Tibial nerve (tissue), 3 donors: Measurements from ENCODE around the gene LRRC8E.

Experiments
- CTCF ChIP-seq, 5 experiments: fragments of 200-600 bp in 3 of 5; fragments of 450-650 bp in 2 of 5; sonication (generic) in 3 of 5; IDR thresholded peaks; one replicate each; pipeline ENCODE4 v1.5.1; 2016 to 2019; ENCODE audit warnings: antibody characterized with exemption in 5 of 5, mild to moderate bottlenecking in 3 of 5, moderate library complexity in 2 of 5
- POLR2A ChIP-seq, 2 donors: fragments of 450-650 bp; IDR thresholded peaks; one replicate each; pipeline ENCODE4 v1.6.1; 2017; ENCODE audit warnings: antibody characterized with exemption in 2 of 2, mild to moderate bottlenecking in 2 of 2, moderate library complexity in 2 of 2

- TF ChIP-seq CTCF (IDR thresholded peaks at IDR 0.05), result no peak
- no peak for TF ChIP-seq POLR2A (IDR thresholded peaks at IDR 0.05)
Measured at GRCh38 chr19:7888826-7889217, 512 bp downstream of the LRRC8E start.
